ENCODE results near the gene CTF1.
"Not testable (repeated sequence)": the region's sequence is repeated elsewhere in the genome, so short reads cannot be mapped to it uniquely, and the experiment has no call there.

The CTF1 gene

GRCh38 chr16:30888856-30889499 lies 7.4 kb upstream of the CTF1 start:
- DNase-seq: no peak

GRCh38 chr16:30889721-30890120 lies 6.7 kb upstream of the CTF1 start:
- no peak for DNase-seq

GRCh38 chr16:30891043-30891823 lies 5.2 kb upstream of the CTF1 start:
- not testable (repeated sequence) for DNase-seq

GRCh38 chr16:30892670-30893416 lies 3.6 kb upstream of the CTF1 start:
- DNase-seq: no peak

GRCh38 chr16:30893417-30893743 lies 3.0 kb upstream of the CTF1 start:
- DNase-seq: no peak

GRCh38 chr16:30893744-30894539 lies 2.5 kb upstream of the CTF1 start, which contains the start of gene BCL7C:
Gene BCL7C, minus strand, starts transcription at chr16:30894077. Its CDS starts 133 bp downstream, at chr16:30893944.
- peak; percentile 90 for DNase-seq

GRCh38 chr16:30894540-30895368 lies 1.7 kb upstream of the CTF1 start:
- no peak for DNase-seq

- no peak for DNase-seq
These were observed 670 bp upstream of the CTF1 start for GRCh38 chr16:30895627-30896260.

GRCh38 chr16:30896889-30897733 lies 697 bp downstream of the CTF1 start:
- peak; percentile 85 for DNase-seq

GRCh38 chr16:30899794-30900193 lies 3.4 kb downstream of the CTF1 start:
- no peak for DNase-seq

- no peak for DNase-seq
These were observed 4.2 kb downstream of the CTF1 start for GRCh38 chr16:30900588-30900987.

GRCh38 chr16:30901201-30902028 lies 5.0 kb downstream of the CTF1 start:
- DNase-seq: no peak

- peak; percentile 56 for DNase-seq
These were observed 5.9 kb downstream of the CTF1 start for GRCh38 chr16:30902029-30902972.

GRCh38 chr16:30903002-30903401 lies 6.6 kb downstream of the CTF1 start:
- peak; percentile 28 for DNase-seq

- DNase-seq: no peak
These were observed 7.2 kb downstream of the CTF1 start for GRCh38 chr16:30903596-30903995.

GRCh38 chr16:30904114-30904780 lies 7.8 kb downstream of the CTF1 start:
- DNase-seq: no peak

GRCh38 chr16:30907064-30907463 lies 10.7 kb downstream of the CTF1 start:
- no peak for DNase-seq
